ENCODE results near the gene SMCR8.
"Not testable (repeated sequence)": the region's sequence is repeated elsewhere in the genome, so short reads cannot be mapped to it uniquely, and the experiment has no call there.

SMCR8 gene

DNA sequence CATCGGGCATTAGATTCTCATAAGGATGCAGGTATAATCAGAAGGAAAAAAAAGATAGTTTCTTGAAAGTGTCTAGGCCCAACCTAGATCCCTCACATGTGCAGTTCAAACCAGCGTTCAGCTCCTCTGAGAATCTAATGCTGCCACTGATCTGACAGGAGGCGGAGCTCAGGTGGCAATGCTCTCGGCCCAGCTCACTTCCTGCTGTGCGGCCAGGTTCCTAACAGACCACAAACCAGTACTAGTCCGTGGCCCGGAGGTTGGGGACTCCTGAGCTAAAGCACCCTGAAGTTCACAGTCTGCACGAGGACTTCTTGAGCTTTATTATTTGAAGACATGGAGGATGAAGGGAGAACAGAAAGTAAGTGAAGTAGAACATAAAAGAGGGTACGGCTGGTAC, 16.8 kb downstream of the SMCR8 start:
- no peak overlapping the region for H3K4me3 ChIP-seq (ENCODE audit: low read depth, low read length)
- TF ChIP-seq, protein P1, sequence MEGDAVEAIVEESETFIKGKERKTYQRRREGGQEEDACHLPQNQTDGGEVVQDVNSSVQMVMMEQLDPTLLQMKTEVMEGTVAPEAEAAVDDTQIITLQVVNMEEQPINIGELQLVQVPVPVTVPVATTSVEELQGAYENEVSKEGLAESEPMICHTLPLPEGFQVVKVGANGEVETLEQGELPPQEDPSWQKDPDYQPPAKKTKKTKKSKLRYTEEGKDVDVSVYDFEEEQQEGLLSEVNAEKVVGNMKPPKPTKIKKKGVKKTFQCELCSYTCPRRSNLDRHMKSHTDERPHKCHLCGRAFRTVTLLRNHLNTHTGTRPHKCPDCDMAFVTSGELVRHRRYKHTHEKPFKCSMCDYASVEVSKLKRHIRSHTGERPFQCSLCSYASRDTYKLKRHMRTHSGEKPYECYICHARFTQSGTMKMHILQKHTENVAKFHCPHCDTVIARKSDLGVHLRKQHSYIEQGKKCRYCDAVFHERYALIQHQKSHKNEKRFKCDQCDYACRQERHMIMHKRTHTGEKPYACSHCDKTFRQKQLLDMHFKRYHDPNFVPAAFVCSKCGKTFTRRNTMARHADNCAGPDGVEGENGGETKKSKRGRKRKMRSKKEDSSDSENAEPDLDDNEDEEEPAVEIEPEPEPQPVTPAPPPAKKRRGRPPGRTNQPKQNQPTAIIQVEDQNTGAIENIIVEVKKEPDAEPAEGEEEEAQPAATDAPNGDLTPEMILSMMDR (conservative IDR thresholded peaks at IDR 0.05; ENCODE audit: low read depth, low read length) = no peak
- DNase-seq (ENCODE audit: low read depth) = no peak

DNA sequence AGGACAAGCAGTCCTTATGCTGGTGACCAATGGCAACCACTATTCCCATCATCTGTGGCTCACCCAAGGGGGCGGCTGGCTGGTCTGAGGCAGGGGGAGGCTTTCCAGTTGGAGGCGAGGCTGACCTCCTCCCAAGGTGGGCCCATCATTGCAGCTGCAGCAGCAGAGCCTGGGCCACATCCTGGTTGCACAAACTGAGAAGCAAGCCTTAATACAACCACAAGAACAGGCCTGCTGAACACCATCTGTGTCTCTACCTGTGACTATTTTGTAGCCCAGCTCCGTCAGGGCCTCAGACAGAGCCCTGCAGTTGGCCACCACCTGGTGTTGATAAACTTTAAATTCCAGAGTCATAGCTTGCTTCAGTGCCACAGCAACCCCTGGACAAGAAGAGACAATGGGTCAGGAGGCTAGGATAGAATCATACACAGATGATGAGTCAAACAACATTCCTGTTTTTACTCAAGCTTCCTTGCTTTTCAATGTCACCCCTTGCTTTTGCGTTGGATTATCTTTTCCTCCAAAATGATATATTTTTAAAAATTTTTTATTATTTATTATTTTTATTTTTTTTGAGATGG, 17.9 kb downstream of the SMCR8 start:
- peak; percentile 27 for DNase-seq (ENCODE audit: low read depth)
- TF ChIP-seq, protein P1 (conservative IDR thresholded peaks at IDR 0.05; ENCODE audit: low read depth, low read length) = no peak
- H3K4me3 ChIP-seq (ENCODE audit: low read depth, low read length) = no peak overlapping the region

DNA sequence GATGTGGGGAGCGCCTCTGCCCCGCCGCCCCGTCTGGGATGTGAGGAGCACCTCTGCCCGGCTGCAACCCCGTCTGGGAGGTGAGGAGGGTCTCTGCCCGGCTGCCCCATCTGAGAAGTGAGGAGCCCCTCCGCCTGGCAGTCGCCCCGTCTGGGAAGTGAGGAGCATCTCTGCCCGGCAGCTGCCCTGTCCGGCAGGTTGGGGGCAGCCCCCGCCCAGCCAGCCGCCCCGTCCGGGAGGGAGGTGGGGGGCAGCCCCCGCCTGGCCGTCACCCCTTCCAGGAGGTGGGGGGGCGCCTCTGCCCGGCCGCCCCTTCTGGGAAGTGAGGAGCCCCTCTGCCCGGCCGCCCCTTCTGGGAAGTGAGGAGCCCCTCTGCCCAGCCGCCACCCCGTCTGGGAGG, 23.1 kb downstream of the SMCR8 start:
- not testable (repeated sequence) for DNase-seq (ENCODE audit: low read depth); H3K4me3 ChIP-seq (ENCODE audit: low read depth, low read length)

DNA sequence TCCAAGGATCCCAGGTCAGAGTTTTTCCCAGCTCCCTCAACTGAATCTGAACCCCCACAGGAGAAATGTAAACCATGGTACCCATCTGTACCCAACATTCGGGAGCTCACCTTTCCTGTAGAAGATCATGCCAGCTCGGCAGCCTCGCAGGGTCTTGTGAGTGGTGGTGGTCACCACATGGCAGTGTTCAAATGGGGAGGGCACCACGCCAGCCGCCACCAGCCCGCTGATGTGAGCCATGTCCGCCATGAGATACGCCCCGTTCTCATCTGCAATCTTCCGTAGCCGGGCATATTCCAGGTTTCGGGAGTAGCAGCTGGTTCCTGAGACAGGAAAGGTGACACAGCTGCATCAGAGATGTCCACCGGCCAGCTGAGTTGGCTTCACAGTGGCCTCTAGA, 24.8 kb downstream of the SMCR8 start:
- DNase-seq (ENCODE audit: low read depth) = no peak
- TF ChIP-seq, protein P1 (conservative IDR thresholded peaks at IDR 0.05; ENCODE audit: low read depth, low read length) = no peak
- no peak overlapping the region for H3K4me3 ChIP-seq (ENCODE audit: low read depth, low read length)

DNA sequence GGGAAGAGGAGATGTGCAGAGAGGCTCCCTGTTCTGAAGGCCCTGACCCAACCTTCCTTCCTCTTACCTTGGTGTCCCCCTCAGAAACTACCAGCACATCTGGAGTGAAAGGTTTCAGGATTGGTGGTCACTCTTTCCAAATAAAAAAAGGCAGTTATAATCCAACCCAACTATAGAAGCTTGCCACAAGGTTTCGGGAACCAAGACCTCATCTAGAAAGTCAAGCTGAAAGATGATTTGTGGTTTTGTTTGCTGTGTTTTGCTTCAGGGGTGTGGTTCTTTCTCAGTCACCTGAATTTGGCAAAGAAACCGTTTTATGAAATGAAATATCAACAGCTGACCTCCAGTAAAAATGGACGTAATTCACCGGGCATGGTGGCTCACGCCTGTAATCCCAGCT, 28.9 kb downstream of the SMCR8 start:
- DNase-seq (ENCODE audit: low read depth) = no peak
- H3K4me3 ChIP-seq (ENCODE audit: low read depth, low read length) = no peak overlapping the region
- TF ChIP-seq, protein P1 (conservative IDR thresholded peaks at IDR 0.05; ENCODE audit: low read depth, low read length) = no peak

DNA sequence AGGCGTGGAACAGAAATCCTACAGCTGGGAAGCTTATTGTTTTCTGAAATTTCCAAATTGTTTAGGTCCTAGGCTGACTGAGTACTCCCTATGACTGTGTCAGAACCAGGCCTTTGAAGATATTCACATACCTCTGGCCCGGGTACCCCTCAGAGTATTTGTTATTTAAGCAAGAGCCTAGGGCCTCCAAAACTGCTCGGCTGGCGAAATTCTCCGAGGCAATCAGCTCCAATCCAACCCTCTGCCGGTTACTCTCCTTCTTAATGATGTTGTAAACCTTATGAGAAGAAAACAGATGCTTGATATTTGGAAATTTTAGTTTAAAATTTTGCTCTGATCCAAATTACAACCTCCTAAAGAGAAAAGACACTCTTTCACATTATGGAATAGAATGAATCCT, 38.4 kb downstream of the SMCR8 start:
- H3K4me3 ChIP-seq (ENCODE audit: low read depth, low read length) = no peak overlapping the region
- TF ChIP-seq, protein P1 (conservative IDR thresholded peaks at IDR 0.05; ENCODE audit: low read depth, low read length) = no peak
- no peak for DNase-seq (ENCODE audit: low read depth)

DNA sequence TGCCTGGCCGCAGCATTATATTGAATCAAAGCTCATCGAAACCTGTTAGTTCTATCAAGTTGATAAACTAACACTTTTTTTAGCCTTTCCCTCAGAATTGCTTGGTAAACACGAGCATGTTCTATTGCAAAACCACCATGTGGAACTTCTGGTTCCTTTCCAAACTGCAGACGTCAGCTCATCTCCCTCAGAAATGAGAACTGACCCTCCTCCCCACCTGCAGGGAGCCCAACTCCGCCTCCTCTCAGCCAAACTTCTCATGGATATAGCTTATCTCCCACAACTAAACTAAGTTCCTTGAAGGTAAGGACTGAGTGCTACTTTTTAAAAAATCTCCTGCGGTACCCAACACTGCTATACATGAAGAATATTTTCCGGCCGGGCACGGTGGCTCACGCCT, 41.5 kb downstream of the SMCR8 start:
- no peak overlapping the region for H3K4me3 ChIP-seq (ENCODE audit: low read depth, low read length)
- peak; percentile 97 for DNase-seq (ENCODE audit: low read depth)
- TF ChIP-seq, protein P1 (conservative IDR thresholded peaks at IDR 0.05; ENCODE audit: low read depth, low read length) = no peak
